Upper lobe of left lung (tissue), 6 donors: ENCODE measurements around the gene RHOU. TPM values are rescaled to one million over a fixed set of nuclear protein-coding genes. Genes with fewer than 3 reads are reported as not detected.

Experiments
- ATAC-seq, 2 donors: fragments of 200-7000 bp; cut with Tn5 transposase; one replicate each; pipeline ENCODE4 v1.9.1; 2022; ENCODE audit warnings: mild to moderate bottlenecking in 2 of 2, moderate library complexity in 2 of 2; ENCODE audit not compliant: low FRiP score in 2 of 2
- DNase-seq, 2 donors: peaks; one replicate each; pipeline ENCODE4 v3.0.0-alpha.2; 2019 to 2020
- H3K27ac ChIP-seq, 4 donors: fragments of 200-600 bp; sonication (generic); one replicate each; pipeline ENCODE4 v1.5.1; 2016 to 2019
- H3K27me3 ChIP-seq, 4 donors: fragments of 200-600 bp; sonication (generic); one replicate each; pipeline ENCODE4 v1.5.1; 2017 to 2019
- H3K36me3 ChIP-seq, 4 donors: fragments of 200-600 bp; sonication (generic); one replicate each; pipeline ENCODE4 v1.5.1; 2016 to 2019
- H3K4me1 ChIP-seq, 4 donors: fragments of 200-600 bp; sonication (generic); one replicate each; pipeline ENCODE4 v1.5.1; 2018 to 2019
- H3K4me3 ChIP-seq, 4 donors: fragments of 200-600 bp; sonication (generic); one replicate each; pipeline ENCODE4 v1.5.1; 2017 to 2019; ENCODE audit warnings: mild to moderate bottlenecking in 2 of 4, moderate library complexity in 1 of 4
- H3K9me3 ChIP-seq, 4 donors: fragments of 200-600 bp; sonication (generic); one replicate each; pipeline ENCODE4 v1.5.1; 2018 to 2019
- CTCF ChIP-seq, 6 experiments: fragments of 450-650 bp in 4 of 6; fragments of 200-600 bp in 2 of 6; sonication (generic) in 2 of 6; IDR thresholded peaks; one replicate each; pipeline ENCODE4 v1.5.1; 2016 to 2019; ENCODE audit warnings: antibody characterized with exemption in 6 of 6
- EP300 ChIP-seq, 4 donors: sonication (generic); formaldehyde crosslinking; IDR thresholded peaks; one replicate each; pipeline ENCODE4 v1.5.1; 2017; ENCODE audit warnings: antibody characterized with exemption in 4 of 4, control low read depth in 2 of 4
- POLR2A ChIP-seq, 4 donors: fragments of 450-650 bp; IDR thresholded peaks; one replicate each; pipeline ENCODE4 v1.5.1; 2016 to 2017; ENCODE audit warnings: antibody characterized with exemption in 4 of 4, mild to moderate bottlenecking in 2 of 4
- POLR2AphosphoS5 ChIP-seq, 2 donors: sonication (generic); formaldehyde crosslinking; IDR thresholded peaks; one replicate each; pipeline ENCODE4 v1.5.1; 2017; ENCODE audit warnings: antibody characterized with exemption in 2 of 2
- WGBS, 2 donors: methylation state at CpG; one replicate each; pipeline ENCODE4 v1.1.5; 2017 to 2018; 5-methylcytosine and 5-hydroxymethylcytosine counted together
- total RNA-seq, 6 donors: library from RNA; depleted of rRNA in 4 of 6; stranded (reverse); fragments of >200 nt in 4 of 6; gene quantifications; one replicate each; pipeline versions ENCODE4 v1.1.0 to v1.2.1, GENCODE V29; 2016 to 2021
- donor health status: DM: no; HTN: no; CAD: no; lungs with moderate emphysema.
- donor health status: DM: no; HTN: yes; CAD: no; lungs with severe emphysema.

RHOU gene
- total RNA-seq, 6 donors from 2014 or later: 11.0 to 44.9 (median 18.7) TPM

GRCh38 chr1:228733576-228733975 lies 1.7 kb upstream of the RHOU start:
- no peak overlapping the region for H3K4me3 ChIP-seq
- DNase-seq: no peak
- ATAC-seq: no peak
- WGBS, 2 donors: 93 to 95% methylated on average over 4 of the region's 4 CpGs
- TF ChIP-seq POLR2AphosphoS5 (IDR thresholded peaks at IDR 0.05) (no peak), CTCF (IDR thresholded peaks at IDR 0.05) (no peak), EP300 (IDR thresholded peaks at IDR 0.05) (no peak), POLR2A (IDR thresholded peaks at IDR 0.05) (no peak)
- peaks cover 3 to 35% (median 12%) of the 10 kb centered on the region in 4 donors for H3K4me1 ChIP-seq
- H3K27ac ChIP-seq: no peak overlapping the region
- no peaks in the 10 kb centered on the region for H3K9me3 ChIP-seq
- no peaks in the 10 kb centered on the region for H3K27me3 ChIP-seq
- no peaks in the 10 kb centered on the region for H3K36me3 ChIP-seq

GRCh38 chr1:228735871-228736586 lies 750 bp downstream of the RHOU start:
- 4% methylated on average over 32 to 42 of the region's 60 CpGs for WGBS, 2 donors
- peak; percentile 64 to 90 for DNase-seq
- Histone ChIP-seq H3K9me3 (no peaks in the 10 kb centered on the region), H3K27ac (peak overlapping the region; percentile 85 to 94 (median 90)), H3K4me1 (peaks cover 17 to 48% (median 25%) of the 10 kb centered on the region in 4 donors), H3K4me3 (peak overlapping the region; percentile 66 to 84 (median 82)), H3K27me3 (no peaks in the 10 kb centered on the region), H3K36me3 (no peaks in the 10 kb centered on the region)
- TF ChIP-seq POLR2A (IDR thresholded peaks at IDR 0.05) (peak in 1 of 4 donors; percentile 48), EP300 (IDR thresholded peaks at IDR 0.05) (no peak)
- ATAC-seq: peak; percentile 31 to 46

GRCh38 chr1:228736844-228737445 lies 1.7 kb downstream of the RHOU start:
- no peak for ATAC-seq
- DNase-seq: no peak
- Histone ChIP-seq H3K9me3 (no peaks in the 10 kb centered on the region), H3K4me1 (peaks cover 18 to 55% (median 27%) of the 10 kb centered on the region in 4 donors), H3K4me3 (peak overlapping the region; percentile 66 to 84 (median 82)), H3K27ac (peak overlapping the region; percentile 85 to 94 (median 90)), H3K36me3 (no peaks in the 10 kb centered on the region), H3K27me3 (no peaks in the 10 kb centered on the region)
- WGBS, 2 donors: 45 to 47% methylated on average over 5 of the region's 5 CpGs
- TF ChIP-seq POLR2AphosphoS5 (IDR thresholded peaks at IDR 0.05) (no peak), CTCF (IDR thresholded peaks at IDR 0.05) (no peak), POLR2A (IDR thresholded peaks at IDR 0.05) (no peak), EP300 (IDR thresholded peaks at IDR 0.05) (no peak)

- H3K4me1 ChIP-seq: peaks cover 18 to 55% (median 27%) of the 10 kb centered on the region in 4 donors
Observed at GRCh38 chr1:228737601-228738041, 2.3 kb downstream of the RHOU start.

GRCh38 chr1:228739826-228740225 lies 4.5 kb downstream of the RHOU start:
- 80 to 86% methylated on average over 4 of the region's 4 CpGs for WGBS, 2 donors
- Histone ChIP-seq H3K27ac (peak overlapping the region in 2 of 4 donors; percentile 12 to 21), H3K36me3 (peaks cover 7 to 27% (median 10%) of the 10 kb centered on the region in 4 donors), H3K4me1 (peaks cover 18 to 51% (median 25%) of the 10 kb centered on the region in 4 donors), H3K4me3 (no peak overlapping the region), H3K27me3 (no peaks in the 10 kb centered on the region), H3K9me3 (no peaks in the 10 kb centered on the region)
- ATAC-seq (no peak), DNase-seq (no peak)
- TF ChIP-seq POLR2AphosphoS5 (IDR thresholded peaks at IDR 0.05) (no peak), EP300 (IDR thresholded peaks at IDR 0.05) (no peak), POLR2A (IDR thresholded peaks at IDR 0.05) (no peak), CTCF (IDR thresholded peaks at IDR 0.05) (no peak)

More at GRCh38 chr1:228737601-228738041, 2.3 kb downstream of the RHOU start:
- H3K4me3 ChIP-seq: peak overlapping the region in 3 of 4 donors; percentile 82 to 84 (median 82)
- peak overlapping the region; percentile 26 to 94 (median 89) for H3K27ac ChIP-seq
- H3K27me3 ChIP-seq: no peaks in the 10 kb centered on the region
- H3K36me3 ChIP-seq: peaks cover 0 to 5% (median 0%) of the 10 kb centered on the region in 4 donors
- no peak for ATAC-seq
- no peaks in the 10 kb centered on the region for H3K9me3 ChIP-seq
- 54 to 62% methylated on average over 8 of the region's 8 CpGs for WGBS, 2 donors
- peak in 1 of 2 donors; percentile 29 for DNase-seq
- TF ChIP-seq POLR2A (IDR thresholded peaks at IDR 0.05) (peak in 1 of 4 donors; percentile 27), POLR2AphosphoS5 (IDR thresholded peaks at IDR 0.05) (peak in 1 of 2 donors; percentile 35), EP300 (IDR thresholded peaks at IDR 0.05) (no peak)
